ENCODE measurements around the gene ACTG1. TPM values are rescaled to one million over a fixed set of nuclear protein-coding genes. Genes with fewer than 3 reads are reported as not detected.

Gene ACTG1
- total RNA-seq, 2 donors from 2014 or later = 4,489 to 4,790 TPM

GRCh38 chr17:81483085-81483861, 29.3 kb downstream of the ACTG1 start:
- intact Hi-C loops (cut with DNase I) = loop anchor here (5.0 kb wide), 1 partner anchor 81 kb away; no protein-coding TSS in a partner anchor

GRCh38 chr17:81482673-81483072, 29.9 kb downstream of the ACTG1 start:
- no peak for DNase-seq
- H3K27me3 ChIP-seq = peaks cover 4% of the 10 kb centered on the region
- no peaks in the 10 kb centered on the region for H3K36me3 ChIP-seq
- intact Hi-C loops (cut with DNase I) = loop anchor here (5.0 kb wide), 1 partner anchor 80 kb away; no protein-coding TSS in a partner anchor
- no peaks in the 10 kb centered on the region for H3K9me3 ChIP-seq
- no peak overlapping the region for H3K9ac ChIP-seq (ENCODE audit: low read depth in 2 of 2, low read length in 2 of 2)
- TF ChIP-seq, protein P1, sequence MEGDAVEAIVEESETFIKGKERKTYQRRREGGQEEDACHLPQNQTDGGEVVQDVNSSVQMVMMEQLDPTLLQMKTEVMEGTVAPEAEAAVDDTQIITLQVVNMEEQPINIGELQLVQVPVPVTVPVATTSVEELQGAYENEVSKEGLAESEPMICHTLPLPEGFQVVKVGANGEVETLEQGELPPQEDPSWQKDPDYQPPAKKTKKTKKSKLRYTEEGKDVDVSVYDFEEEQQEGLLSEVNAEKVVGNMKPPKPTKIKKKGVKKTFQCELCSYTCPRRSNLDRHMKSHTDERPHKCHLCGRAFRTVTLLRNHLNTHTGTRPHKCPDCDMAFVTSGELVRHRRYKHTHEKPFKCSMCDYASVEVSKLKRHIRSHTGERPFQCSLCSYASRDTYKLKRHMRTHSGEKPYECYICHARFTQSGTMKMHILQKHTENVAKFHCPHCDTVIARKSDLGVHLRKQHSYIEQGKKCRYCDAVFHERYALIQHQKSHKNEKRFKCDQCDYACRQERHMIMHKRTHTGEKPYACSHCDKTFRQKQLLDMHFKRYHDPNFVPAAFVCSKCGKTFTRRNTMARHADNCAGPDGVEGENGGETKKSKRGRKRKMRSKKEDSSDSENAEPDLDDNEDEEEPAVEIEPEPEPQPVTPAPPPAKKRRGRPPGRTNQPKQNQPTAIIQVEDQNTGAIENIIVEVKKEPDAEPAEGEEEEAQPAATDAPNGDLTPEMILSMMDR (IDR thresholded peaks at IDR 0.05) = no peak
- peaks cover 16% of the 10 kb centered on the region for H3K4me1 ChIP-seq
- no peak overlapping the region for H3K27ac ChIP-seq
- no peak overlapping the region for H3K4me3 ChIP-seq

More at GRCh38 chr17:81483085-81483861, 29.3 kb downstream of the ACTG1 start:
- Histone ChIP-seq H3K9ac (ENCODE audit: low read depth in 2 of 2, low read length in 2 of 2) (peak overlapping the region; percentile 34 to 38), H3K4me3 (peak overlapping the region; percentile 26), H3K27me3 (peaks cover 4% of the 10 kb centered on the region), H3K4me1 (peaks cover 16% of the 10 kb centered on the region), H3K9me3 (no peaks in the 10 kb centered on the region), H3K36me3 (no peaks in the 10 kb centered on the region), H3K27ac (no peak overlapping the region)
- DNase-seq = peak; percentile 32
- TF ChIP-seq, protein P1 (IDR thresholded peaks at IDR 0.05) = no peak

DNA sequence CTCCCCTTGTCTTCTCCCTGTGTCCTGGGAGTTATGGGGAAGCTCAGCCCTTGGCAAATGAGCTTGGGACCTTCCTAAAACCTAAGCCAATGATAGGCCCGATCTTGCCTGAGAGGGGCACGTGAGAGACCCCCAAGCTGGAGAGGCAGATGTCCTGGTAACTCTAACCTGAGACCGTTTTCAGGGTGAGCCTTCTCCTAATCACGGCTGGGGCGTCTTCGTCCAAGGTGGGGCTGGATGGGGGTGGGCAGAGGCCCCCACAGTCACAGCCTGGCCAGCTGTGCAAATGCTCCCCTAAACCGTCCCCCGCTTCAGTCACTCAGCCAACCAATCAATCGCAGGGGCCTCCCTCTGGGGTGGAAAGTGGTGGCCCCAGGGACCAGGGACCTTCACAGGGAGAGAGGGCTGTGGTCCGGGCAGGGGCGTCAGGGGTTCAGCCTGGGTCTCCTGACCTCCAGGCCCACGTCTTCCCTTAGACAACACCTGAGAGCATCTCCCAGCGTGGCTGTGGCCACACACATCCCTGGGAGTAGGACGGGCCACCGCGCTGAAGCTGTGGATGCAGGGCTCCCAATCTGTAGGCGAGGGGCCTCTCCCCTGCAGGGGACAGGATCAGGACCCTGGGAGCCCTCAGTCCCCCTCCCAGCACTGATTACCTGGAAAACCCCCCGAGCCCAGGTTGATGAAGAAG, 30.6 kb downstream of the ACTG1 start:
- TF ChIP-seq, protein P1 (IDR thresholded peaks at IDR 0.05) = no peak
- peak overlapping the region; percentile 48 for H3K4me3 ChIP-seq
- H3K27me3 ChIP-seq = peaks cover 4% of the 10 kb centered on the region
- peak overlapping the region; percentile 20 to 34 for H3K9ac ChIP-seq (ENCODE audit: low read depth in 2 of 2, low read length in 2 of 2)
- DNase-seq = no peak
- no peaks in the 10 kb centered on the region for H3K9me3 ChIP-seq
- no peaks in the 10 kb centered on the region for H3K36me3 ChIP-seq
- intact Hi-C loops (cut with DNase I) = loop anchor here (5.0 kb wide), 1 partner anchor 80 kb away; no protein-coding TSS in a partner anchor
- H3K27ac ChIP-seq = no peak overlapping the region
- H3K4me1 ChIP-seq = peaks cover 13% of the 10 kb centered on the region

DNA sequence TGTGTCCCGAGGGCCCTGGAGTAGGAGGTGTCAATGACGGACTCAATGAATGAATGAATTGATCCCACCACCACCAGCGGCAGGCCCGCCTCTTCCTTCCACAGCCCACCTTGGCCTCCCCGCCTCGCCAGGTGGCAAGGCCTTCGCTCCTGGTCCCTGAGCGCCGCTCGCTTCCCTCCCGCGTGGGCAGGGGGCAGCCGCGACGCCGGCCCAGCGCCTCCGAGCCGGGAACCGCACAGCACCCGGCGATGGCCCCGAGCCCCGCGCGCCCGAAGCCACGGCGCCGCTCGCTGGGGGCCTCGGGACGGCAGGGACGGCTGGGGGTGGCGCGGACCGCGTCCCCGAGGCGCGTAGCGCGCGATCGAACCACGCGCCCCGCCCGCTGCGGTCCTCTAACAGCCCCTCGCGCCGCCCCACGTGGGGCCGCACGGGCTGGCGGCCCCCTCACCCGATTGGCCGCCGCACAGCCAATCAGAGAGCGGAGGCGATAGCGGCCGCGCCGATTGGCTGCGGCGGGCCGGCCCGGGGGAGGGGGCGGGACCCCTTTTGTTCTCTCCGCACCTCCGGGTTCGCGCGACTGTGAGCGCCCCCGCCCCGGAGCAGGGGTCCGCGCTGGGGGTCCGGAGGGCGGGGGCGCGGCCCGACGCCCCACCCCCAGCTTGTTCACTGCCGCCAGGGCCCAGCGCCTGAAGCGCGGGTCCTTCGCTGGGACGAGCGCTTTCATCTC, 31.4 kb downstream of the ACTG1 start:
- H3K4me3 ChIP-seq = peak overlapping the region; percentile 48
- DNase-seq = peak; percentile 62
- H3K9ac ChIP-seq (ENCODE audit: low read depth in 2 of 2, low read length in 2 of 2) = peak overlapping the region; percentile 20 to 34
- TF ChIP-seq, protein P1 (IDR thresholded peaks at IDR 0.05) = no peak
- H3K27ac ChIP-seq = no peak overlapping the region
- no peaks in the 10 kb centered on the region for H3K9me3 ChIP-seq
- H3K36me3 ChIP-seq = no peaks in the 10 kb centered on the region
- H3K4me1 ChIP-seq = peaks cover 13% of the 10 kb centered on the region
- intact Hi-C loops (cut with DNase I) = loop anchor here (5.0 kb wide), 1 partner anchor 79 kb away; no protein-coding TSS in a partner anchor
- H3K27me3 ChIP-seq = peaks cover 4% of the 10 kb centered on the region

All from colonic mucosa (tissue), 4 donors.